HG03469 (cell line): Measurements from ENCODE around the gene FAM3A.
"Not testable (repeated sequence)": the region's sequence is repeated elsewhere in the genome, so short reads cannot be mapped to it uniquely, and the experiment has no call there.

Experiments used
- ATAC-seq: cut with Tn5 transposase; IDR thresholded peaks from one replicate; pipeline ENCODE4 v1.9.1; 2021; ENCODE audit warnings: mild to moderate bottlenecking, moderate library complexity, moderate number of reproducible peaks; ENCODE audit not compliant: unreplicated experiment

FAM3A gene

GRCh38 chrX:154506483-154507332 is 9.3 kb downstream of the FAM3A start:
- no peak for ATAC-seq

DNA sequence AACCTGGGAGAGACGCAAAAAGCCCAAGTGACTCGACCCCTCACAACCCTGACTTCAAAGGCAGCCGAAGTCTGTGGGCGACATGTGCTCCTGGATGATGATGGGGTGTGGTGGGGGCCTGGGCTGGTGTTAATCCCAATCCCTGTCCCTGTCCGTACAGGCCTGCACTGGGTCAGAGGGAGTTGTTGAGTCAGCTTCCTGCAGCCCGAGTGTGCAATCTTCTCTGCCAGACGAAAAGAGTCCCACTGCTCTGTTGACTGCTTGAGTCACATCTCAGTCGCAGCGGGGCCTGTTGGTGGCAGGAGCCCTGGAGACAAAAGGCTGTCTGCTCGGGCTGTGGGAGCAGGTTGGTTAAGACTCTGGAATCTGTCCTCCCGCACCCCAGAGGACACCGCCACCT is 10.3 kb downstream of the FAM3A start:
- ATAC-seq, result no peak

DNA sequence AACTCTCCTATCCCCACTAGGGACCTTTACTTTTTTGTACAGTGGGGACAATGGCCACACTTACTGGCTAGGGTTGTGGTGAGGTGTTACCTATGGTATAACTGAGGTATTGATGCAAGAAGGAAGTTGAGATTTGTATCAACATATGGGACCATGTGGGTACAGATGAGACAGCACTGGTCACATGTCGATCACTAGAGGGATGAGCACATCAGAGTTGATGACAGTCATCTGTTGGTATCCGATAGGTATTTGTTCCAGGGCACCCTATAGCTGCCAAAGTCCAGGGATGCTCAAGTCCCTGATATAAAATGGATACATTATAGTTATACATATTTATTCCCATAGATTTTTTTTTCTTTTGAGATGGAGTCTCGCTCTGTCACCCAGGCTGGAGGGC is 13.0 kb downstream of the FAM3A start:
- no peak for ATAC-seq

DNA sequence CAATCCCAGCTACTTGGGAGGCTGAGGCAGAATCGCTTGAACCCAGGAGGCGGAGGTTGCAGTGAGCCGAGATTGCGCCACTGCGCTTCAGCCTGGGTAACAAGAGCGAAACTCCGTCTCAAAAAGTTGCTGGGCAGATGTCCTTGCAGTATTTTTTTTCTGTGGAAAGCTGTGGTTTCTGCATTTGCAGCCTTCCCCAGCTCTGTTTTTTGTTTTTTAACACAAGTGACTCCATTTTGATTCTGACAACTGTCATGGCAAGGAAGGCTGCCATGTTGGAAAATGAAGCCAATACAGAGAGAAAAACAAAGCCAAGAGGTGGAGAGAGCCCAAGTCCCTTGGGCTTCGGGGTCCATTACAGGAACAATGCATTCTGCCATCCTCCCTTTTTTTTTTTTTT is 13.9 kb downstream of the FAM3A start:
- ATAC-seq, result no peak

- not testable (repeated sequence) for ATAC-seq
These were observed 14.6 kb downstream of the FAM3A start for GRCh38 chrX:154501423-154501822.

DNA sequence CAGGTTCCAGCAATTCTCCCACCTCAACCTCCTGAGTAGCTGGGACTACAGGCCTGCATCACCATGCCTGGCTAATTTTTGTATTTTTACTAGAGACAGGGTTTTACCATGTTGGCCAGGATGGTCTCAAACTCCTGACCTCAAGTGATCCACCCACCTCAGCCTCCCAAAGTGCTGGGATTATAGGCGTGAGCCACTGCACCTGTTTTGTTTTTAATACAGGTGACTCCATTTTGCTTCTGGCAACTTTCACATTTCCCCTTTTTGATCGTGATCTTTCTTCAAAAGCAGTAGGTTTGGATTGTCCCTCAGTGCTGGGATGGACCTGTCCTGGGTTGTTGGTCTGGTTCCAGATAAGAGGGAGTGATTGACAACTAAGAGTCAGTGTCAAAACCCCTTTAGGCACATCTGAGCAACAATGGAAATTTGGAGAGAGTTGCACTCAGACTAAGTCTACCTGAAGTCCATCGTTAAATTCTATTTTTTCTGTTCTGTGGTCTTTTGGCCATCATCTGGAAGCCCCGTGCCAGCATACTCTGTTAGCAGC is 19.4 kb downstream of the FAM3A start:
- not testable (repeated sequence) for ATAC-seq

GRCh38 chrX:154495472-154495922 is 20.5 kb downstream of the FAM3A start:
- no peak for ATAC-seq

- no peak for ATAC-seq
These were observed 21.3 kb downstream of the FAM3A start for GRCh38 chrX:154494715-154495114.

- ATAC-seq, result peak; percentile 75
These were observed 25.5 kb downstream of the FAM3A start, which contains the start of gene SLC10A3 for GRCh38 chrX:154490414-154491083. Gene SLC10A3, minus strand, starts transcription at chrX:154490629. Its CDS starts 1,689 bp downstream, at chrX:154488940.

GRCh38 chrX:154490021-154490413 is 26.0 kb downstream of the FAM3A start:
- peak; percentile 2 for ATAC-seq

DNA sequence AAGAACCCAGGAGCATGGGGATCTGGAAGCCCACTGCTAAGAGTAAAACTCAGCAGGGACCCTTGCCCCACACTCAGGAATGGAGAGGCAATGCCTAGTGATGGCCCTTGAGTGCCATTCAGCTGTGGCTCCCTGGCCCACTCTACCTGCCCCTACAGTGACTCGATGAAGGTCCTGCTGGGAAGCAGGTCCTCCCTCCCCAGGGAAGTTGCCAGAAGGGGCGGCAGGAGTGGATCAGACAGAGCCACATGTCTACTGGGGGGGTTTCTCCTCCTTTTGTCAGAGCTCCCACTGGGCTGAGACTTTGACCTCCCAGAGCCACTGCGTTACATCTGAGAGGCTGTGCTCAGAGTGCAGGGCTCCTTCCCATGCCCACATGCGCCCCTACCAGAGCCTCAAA is 26.9 kb downstream of the FAM3A start:
- no peak for ATAC-seq

- no peak for ATAC-seq
These were observed 27.5 kb downstream of the FAM3A start for GRCh38 chrX:154488336-154489075.

DNA sequence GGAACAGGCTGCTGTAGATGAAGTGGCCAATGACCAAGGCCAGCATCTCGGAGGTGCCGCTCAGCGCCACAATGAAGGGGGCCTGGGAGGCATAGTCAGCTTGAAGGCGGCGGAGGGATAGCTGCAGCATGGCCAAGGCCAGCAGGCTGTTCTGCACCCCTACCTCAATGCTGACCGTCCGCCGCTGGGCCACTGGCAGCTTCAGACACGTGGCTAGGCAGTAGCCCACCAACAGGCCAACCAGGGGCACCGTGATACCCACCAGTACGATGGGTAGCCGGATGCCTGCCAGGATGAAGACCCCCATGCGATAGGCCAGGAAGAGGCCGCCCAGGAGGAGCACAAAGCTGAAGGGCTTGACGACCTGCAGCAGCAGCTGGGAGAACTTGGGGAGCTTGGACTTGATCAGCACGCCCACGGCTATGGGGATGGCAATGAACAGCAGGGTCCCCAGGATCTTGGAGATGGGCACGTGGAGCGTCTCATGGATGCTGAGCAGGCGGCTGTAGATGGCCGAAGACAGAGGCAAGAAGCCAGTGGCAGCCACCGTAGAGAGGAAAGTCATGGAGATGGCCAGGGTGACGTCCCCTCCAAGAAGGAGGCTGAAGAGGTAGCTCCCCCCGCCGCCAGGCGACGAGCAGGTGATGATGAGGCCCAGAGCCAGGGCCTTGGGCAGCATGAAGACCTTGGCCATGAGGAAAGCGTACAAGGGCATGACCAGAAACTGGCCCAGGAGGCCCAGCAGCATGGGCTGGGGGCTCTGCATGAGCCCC is 28.3 kb downstream of the FAM3A start:
- ATAC-seq, result no peak

- no peak for ATAC-seq
These were observed 29.4 kb downstream of the FAM3A start, which contains the start of gene UBL4A for GRCh38 chrX:154486396-154487207. Gene UBL4A, minus strand, starts transcription at chrX:154486615. Its CDS starts 31 bp downstream, at chrX:154486584.

DNA sequence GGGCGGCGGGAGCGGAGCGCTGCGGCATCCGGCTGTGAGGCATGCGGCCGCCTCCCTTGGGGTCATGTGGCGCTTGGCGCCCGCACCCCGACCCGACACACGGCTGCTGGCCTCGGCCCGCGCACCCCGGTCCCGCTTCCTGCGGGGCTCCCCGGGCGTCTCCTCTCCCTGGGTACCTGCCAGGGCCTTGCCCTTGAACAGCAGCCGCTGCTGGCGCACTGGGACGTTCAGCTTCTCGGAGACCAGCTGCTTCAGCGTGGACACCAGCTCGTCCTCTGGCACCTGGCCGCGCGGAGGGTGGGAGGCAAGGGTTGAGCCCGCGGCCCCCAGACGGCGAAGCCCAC is 30.0 kb downstream of the FAM3A start:
- no peak for ATAC-seq

GRCh38 chrX:154485150-154486051 is 30.6 kb downstream of the FAM3A start:
- ATAC-seq, result no peak

DNA sequence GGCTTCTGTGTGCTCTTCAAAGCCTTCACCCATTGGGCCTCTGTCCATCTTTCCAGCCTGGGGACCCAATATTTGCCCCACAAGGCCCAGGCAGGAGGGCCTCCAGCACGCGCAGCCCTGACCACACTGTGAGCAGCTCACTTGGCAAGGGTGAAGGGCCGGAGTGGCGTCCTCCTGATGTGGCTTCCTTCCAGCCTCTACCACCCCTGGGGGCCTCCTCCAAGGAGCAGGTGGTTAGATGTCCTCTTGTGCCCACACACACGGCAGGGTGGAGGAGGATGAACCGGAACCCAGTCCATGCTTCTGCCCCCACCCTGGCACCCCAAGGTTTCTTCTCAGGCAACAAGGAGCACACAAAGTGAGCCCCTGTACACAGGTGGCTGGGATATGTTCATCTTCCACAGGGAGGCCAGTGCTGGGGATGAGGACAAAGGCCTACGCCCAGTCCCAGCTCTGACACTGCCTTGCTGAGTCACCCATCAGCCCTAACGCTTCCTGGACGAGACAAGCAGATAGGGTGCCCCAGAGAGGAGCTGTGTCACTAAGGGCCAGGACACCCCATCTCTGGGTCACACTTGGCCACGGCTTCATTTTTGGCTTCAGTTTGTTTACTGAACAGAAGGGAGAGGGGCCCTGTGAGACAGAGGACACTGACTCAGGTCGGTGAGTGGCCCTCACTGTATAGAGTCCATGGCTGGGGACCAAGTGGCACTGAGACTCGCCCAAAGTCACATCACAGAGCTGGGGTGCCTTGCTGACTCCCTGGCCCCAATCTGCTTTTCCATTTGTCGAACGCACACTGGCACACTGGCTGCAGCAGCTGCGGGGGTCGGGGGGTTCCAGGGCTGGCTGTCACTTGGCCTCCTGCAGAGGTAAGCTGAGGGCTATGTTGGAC is 31.5 kb downstream of the FAM3A start:
- no peak for ATAC-seq
